HG03196 (cell line): ENCODE results near the gene STIM1.
"Not testable (repeated sequence)": the region's sequence is repeated elsewhere in the genome, so short reads cannot be mapped to it uniquely, and the experiment has no call there.

ENCODE experiments used
- ATAC-seq: cut with Tn5 transposase; IDR thresholded peaks from one replicate; pipeline ENCODE4 v1.9.1; 2021; ENCODE audit not compliant: unreplicated experiment

STIM1 gene

DNA sequence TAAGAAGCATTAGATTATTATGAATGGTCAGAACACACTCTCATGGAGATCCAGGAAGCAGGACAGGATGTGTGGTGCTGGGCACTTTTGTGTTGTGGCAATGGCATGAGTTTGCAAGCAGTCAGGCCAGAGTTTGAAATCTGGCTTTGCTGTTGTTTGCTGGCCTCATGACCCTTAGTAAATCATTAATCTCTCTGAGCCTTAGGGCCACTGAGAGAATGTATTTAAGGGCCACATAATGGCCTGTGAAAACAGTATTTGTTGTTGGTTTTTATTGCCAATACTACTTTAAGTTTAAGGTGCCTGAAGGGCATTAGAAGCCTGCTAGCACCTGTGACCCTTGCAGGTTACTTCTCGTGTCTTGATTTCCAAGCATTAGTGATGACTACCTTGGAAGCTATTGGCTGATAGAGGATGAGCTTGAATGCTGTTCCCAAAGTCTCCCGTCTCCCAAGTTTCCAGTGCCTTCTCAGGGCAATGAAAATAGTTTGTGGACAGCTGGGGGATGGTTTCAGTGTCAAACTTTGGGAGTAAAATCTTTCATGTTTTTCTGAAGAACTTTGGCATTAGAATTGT lies 24.6 kb downstream of the STIM1 start:
- peak; percentile 42 for ATAC-seq

- peak; percentile 34 for ATAC-seq
Measured at GRCh38 chr11:3880724-3881123, 25.3 kb downstream of the STIM1 start.

DNA sequence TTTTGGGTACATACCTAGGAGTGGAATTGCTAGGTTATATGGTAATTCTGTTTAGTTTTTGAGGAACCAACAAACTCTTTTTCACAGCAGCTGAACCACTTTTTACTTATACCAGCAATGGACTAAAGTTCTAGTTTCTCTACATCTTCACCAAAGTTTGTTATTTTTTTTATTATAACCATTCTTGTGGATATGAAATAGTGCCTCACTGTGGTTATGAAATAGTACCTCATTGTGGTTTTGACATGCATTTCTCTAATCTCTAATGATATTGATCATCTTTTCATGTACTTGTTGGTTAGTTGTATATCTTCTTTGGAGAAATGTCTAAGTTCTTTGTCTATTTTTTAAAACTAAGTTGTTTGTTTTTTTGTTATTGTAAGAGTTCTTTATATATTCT lies 27.2 kb downstream of the STIM1 start:
- ATAC-seq: no peak

DNA sequence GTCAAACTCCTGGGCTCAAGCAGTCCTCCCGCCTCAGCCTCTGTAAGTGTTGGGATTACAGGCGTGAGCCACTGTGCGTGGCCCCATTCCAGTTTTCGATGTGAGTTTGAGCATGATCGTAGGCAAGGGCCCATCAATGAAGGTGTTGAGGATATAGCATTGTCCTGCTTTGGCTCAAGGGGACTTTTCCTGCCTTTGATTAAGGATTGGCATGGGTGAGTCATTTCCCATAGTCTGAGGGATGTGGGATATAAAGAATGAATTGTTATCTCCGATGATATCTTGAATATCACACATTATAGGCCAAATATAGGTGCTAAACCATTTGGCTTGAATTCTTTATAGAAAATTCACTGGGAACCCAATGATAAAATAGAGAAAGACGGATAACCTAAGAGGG lies 30.4 kb downstream of the STIM1 start:
- no peak for ATAC-seq

DNA sequence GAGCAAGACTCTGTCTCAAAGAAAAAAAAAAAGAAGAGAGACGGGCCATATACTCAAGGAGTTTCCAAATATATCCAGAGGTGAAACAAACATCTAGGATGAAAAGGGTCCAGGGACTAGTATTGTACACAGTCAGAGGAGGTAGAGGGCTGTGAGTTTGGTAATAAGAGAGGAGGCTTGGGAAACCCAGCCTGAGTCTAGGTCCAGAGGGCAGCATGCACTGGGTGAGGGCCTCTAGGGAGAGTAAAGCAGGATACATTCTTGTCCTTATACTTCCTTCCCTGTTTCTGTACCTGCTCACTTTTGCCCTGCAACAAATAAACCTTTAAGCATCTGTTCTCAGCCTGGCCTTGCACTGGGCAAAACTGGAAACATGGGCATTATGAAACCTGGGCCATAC lies 31.5 kb downstream of the STIM1 start:
- ATAC-seq: no peak

DNA sequence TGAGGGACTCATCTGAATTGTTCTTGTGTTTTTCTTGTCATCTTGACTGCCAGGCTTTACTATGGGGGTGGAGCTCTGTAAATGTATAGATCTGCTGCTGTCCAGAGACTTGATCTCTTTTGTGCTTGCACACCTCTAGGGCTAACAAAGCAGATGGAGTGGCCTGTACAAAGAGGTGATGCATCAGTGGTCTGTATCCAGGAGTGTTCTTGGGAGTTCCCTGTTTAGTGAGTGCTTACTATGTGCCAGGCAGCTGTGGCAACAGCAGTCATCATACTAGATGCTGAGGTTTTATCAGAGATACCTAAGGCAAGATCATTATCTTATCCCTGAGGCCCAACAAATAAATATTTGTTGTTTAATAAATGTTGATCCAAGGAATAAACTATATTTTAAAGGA lies 33.4 kb downstream of the STIM1 start:
- no peak for ATAC-seq

DNA sequence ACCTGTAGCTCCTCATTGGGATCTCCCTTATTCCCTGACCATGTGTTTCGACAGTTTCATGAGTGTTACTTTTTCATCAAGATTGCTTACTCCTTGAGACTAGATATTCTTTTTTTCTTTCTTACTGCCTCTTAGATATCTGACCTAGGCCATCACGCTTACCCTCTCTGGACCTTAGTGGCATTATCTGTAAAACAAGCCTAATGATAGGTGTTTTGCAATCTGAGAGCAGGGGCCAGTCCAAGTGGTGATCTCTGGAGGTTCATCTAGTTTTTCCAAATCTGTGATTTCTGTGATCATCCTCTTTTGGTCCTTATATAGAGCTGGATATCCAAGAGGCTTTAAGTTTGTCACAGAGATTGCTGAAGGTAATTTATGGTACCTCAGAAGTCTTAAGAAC lies 34.5 kb downstream of the STIM1 start:
- no peak for ATAC-seq

DNA sequence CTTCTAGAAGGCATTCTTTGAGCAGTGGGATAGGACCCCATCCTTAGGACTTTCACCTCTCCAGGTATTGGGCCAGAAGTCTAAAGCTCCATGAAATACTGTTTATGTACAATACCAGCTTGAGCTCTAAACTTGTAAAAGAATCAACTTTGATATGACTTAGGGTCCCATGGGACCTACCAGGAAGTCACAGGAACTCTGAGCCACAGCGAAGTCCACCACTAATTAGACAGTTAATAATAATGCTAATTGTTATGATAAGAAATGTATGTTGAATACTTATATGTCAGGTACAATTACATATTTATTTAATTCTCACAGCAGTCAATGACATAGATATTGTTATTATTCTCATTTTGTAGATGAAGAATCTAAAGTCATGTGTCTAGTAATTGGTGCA lies 35.3 kb downstream of the STIM1 start:
- no peak for ATAC-seq

GRCh38 chr11:3891751-3892150 lies 36.3 kb downstream of the STIM1 start:
- ATAC-seq: no peak

DNA sequence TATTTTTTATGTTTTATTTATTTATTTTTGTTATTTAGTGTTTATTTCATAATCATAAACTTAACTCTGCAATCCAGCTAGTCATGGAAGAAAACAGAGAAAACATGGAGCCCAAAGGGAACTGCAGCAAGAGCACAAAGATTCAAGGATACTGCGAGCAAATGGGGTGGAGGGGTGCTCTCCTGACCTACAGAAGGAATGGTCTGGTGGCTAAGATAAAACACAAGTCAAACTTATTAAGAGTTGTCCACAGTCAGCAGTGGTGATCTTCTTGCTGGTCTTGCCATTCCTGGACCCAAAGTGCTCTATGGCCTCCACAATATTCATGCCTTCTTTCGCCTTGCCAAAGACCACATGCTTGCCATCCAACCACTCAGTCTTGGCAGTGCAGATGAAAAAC lies 36.7 kb downstream of the STIM1 start:
- no peak for ATAC-seq

GRCh38 chr11:3893311-3893710 lies 37.8 kb downstream of the STIM1 start:
- ATAC-seq: no peak

DNA sequence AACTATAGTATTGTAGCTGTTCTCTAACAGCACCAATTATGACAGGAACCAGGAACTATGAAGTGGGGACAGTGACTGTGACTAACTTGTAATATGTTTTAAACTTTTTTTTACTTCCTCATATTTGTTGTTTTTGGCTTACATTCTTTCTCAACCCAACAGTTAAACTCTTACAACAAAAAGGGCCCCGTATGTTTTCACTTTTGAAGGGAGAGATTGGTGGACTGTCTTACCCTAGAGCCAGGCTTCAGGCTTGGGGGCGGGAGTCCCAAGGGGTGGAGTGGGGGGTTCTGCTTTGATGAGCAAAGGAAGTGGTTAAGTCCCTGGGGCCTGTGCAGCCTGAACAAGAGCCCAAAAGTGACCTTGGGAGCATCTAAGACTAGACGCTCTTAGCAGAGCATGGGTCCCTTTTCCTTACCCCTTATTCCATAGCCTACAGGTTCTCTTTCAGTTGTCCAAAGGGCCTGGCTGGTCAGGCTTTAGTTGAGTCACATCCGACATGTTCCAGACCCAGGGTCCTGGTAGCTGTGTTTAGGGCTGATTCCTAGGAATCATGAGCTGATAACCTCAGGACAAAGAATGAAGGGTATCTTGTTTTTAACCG lies 38.8 kb downstream of the STIM1 start:
- peak; percentile 98 for ATAC-seq

- no peak for ATAC-seq
Measured at GRCh38 chr11:3896644-3897043, 41.2 kb downstream of the STIM1 start.

- not testable (repeated sequence) for ATAC-seq
Measured at GRCh38 chr11:3900230-3900629, 44.8 kb downstream of the STIM1 start.

- ATAC-seq: no peak
Measured at GRCh38 chr11:3901249-3902025, 46.0 kb downstream of the STIM1 start.

- ATAC-seq: no peak
Measured at GRCh38 chr11:3902441-3902840, 47.0 kb downstream of the STIM1 start.

DNA sequence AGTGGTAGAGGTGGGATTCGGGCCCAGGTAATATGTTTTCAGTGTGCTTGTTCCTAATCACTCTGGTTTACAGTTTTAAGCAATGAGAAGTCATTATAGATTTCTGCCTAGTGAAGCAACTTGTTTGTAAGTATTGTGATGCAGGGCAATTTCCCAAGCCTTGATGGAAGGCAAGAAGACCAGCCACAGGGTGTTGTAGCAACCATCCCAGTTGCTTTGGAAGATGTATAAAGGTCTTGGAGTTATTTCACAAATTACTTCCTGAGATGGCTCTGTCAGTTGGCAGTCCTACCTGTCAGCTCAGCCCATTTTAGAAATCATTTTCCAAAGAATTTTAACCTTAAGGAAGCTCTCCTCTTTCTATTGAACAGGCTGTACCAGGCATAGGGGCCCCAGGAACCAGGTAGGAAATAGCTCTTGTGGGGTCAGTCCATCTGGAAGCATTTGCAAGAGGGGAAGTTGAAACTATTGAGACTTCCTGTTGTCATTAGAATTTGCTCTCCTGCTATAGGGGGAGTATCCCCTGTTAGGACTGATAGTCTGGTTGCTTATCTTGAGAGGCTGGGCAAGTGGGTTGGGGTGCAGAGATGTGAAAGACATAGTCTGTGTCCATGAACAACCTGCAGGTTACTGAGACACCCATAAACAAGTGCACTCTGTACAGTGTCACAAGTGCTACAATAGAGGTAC lies 47.9 kb downstream of the STIM1 start:
- ATAC-seq: peak; percentile 37

GRCh38 chr11:3904228-3904627 lies 48.8 kb downstream of the STIM1 start:
- no peak for ATAC-seq

DNA sequence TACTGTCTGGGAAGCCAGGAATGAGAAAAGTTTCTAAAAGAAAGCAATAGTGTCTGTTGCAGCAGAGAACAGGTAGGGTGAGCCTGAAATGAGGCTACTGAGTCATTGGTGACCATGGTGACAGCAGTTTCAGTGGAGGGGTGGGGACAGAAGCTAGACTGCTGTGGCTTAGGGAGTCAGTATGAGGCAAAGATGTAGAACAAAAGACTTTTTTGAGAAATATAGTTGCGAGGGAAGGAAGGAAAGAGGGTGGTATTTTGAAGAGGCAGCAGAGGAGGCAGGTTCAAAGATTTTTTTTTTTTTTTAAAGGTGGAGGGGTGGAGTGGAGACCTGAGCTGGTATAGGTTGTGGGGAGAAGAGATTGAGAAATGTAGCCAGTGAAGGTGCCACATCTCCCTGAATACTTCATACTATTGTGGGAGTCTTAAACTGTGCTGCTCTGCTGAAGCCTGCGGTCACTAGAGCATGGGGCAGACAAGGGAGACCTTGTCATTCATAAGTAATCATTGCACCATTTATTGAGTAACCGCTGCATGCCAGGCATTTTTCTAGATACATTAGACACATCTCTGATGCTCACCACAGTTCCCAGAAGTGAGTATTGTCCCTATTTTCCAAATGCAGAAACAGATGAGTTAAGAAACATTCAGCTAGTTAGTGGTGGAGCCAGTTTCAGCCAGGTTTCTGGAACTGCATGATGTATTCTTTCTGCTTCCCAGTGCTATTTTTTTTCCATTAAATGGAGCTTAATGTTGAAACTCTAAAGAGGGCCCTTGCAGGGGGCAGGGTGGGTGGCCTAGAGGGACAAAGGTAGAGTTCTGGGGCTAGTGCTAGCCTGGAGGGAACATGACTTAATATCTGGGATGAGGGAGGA lies 49.9 kb downstream of the STIM1 start:
- ATAC-seq: peak; percentile 74

- no peak for ATAC-seq
Measured at GRCh38 chr11:3906166-3906565, 50.7 kb downstream of the STIM1 start.

GRCh38 chr11:3907590-3907989 lies 52.1 kb downstream of the STIM1 start:
- ATAC-seq: no peak
